ENCODE measurements around the gene CAMK2D. TPM values are rescaled to one million over a fixed set of nuclear protein-coding genes. Genes with fewer than 3 reads are reported as not detected.

Gene CAMK2D
- total RNA-seq, 1 donor = 378 TPM

DNA sequence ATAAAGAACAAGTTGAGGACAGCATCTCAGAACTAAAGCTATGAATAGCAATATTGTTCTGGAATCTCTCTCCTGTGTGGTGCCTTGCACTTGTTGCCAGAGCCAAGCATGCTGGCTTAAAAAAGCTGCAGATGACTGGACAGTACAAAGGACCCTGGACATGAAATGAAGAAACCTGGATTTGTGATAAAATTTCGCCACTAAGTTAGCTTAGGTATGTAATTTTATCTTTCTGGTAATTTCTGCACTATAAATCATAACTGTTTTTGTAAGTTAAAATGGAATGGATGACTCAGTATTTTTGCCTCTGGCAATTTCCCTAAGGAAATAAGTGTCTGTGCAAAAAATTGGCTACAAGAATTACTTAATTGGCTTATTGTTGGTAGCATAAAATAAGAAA is 317.2 kb downstream of the CAMK2D start:
- DNase-seq (ENCODE audit: low read depth) = peak; percentile 96
- no peak overlapping the region for H3K4me3 ChIP-seq (ENCODE audit: low read depth, low read length)
- TF ChIP-seq, protein P1, sequence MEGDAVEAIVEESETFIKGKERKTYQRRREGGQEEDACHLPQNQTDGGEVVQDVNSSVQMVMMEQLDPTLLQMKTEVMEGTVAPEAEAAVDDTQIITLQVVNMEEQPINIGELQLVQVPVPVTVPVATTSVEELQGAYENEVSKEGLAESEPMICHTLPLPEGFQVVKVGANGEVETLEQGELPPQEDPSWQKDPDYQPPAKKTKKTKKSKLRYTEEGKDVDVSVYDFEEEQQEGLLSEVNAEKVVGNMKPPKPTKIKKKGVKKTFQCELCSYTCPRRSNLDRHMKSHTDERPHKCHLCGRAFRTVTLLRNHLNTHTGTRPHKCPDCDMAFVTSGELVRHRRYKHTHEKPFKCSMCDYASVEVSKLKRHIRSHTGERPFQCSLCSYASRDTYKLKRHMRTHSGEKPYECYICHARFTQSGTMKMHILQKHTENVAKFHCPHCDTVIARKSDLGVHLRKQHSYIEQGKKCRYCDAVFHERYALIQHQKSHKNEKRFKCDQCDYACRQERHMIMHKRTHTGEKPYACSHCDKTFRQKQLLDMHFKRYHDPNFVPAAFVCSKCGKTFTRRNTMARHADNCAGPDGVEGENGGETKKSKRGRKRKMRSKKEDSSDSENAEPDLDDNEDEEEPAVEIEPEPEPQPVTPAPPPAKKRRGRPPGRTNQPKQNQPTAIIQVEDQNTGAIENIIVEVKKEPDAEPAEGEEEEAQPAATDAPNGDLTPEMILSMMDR (IDR thresholded peaks at IDR 0.05; ENCODE audit: insufficient read depth, low read length) = no peak

DNA sequence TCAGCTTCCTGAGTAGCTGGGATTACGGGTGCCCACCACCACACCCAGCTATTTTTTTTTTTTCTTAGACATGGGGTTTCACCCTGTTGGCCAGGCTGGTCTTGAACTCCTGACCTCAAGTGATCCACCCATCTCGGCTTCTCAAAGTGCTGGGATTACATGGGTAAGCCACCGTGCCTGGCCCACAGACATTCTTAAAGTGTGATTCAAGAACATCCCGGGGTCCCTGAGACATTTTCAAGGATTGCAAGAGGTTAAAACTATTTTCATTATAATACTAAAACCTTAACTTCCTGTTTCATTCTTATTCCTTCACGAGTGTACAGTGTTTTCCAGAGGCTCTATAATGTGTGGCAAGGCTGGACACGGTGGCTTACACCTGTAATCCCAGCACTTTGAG is 318.7 kb downstream of the CAMK2D start:
- DNase-seq (ENCODE audit: low read depth) = no peak
- H3K4me3 ChIP-seq (ENCODE audit: low read depth, low read length) = no peak overlapping the region
- TF ChIP-seq, protein P1 (IDR thresholded peaks at IDR 0.05; ENCODE audit: insufficient read depth, low read length) = no peak

DNA sequence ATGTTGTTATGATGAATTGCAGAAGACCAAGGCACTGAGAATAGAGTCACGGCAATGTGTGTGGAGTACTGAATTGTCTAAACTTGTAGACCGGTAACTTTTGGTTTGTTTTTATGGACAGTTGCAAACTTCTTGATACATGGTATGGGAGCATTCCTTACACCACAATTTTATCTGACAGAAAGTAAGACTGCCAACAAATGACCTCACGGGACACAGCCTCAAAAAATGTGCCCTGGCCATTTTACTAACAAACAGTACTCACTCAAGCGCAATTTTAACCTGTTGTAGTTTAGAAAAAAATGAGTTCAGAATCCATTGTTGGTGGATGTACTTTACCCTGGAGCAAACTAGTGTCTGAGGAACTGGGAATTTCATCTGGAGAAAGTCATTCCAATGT is 321.2 kb downstream of the CAMK2D start:
- DNase-seq (ENCODE audit: low read depth) = no peak
- TF ChIP-seq, protein P1 (IDR thresholded peaks at IDR 0.05; ENCODE audit: insufficient read depth, low read length) = no peak
- H3K4me3 ChIP-seq (ENCODE audit: low read depth, low read length) = no peak overlapping the region

DNA sequence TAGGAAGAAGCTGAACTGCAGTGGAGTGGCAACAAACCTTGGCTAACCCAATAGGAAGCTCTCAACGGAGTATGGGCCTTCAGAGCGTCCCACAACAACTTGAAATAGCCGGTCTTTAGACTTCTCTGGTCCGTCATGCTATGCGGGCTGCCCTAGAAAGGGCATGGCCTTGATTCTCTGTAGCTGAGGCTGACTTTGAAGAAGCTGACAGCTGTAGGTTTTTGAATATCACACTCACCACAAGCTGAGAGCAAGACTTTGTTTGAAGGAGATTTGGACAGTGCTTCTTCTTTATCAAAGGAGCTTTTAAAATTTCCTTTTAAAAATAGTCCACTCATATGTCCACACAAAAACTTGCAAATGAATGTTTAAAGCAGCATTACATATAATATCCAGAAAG is 322.9 kb downstream of the CAMK2D start:
- DNase-seq (ENCODE audit: low read depth) = no peak
- TF ChIP-seq, protein P1 (IDR thresholded peaks at IDR 0.05; ENCODE audit: insufficient read depth, low read length) = no peak
- H3K4me3 ChIP-seq (ENCODE audit: low read depth, low read length) = no peak overlapping the region

DNA sequence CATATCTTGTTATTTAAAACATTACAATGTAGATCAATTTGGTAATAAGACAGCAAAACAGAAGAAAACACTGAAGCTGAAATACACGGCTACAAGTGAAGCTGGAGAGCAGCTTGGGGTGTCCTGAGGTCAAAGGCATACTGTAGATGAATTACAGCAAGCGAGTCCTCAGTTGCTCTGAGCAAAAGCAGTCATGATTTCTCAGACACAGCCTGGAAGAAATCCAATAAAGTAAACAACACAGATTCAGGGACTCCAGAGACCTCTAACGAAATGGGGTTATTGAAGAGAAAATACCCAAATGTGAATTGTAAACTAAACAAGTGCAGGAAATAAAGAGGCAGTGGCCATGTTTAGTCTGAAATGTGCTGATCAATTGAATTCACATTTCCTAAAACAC is 324.4 kb downstream of the CAMK2D start:
- DNase-seq (ENCODE audit: low read depth) = no peak
- no peak overlapping the region for H3K4me3 ChIP-seq (ENCODE audit: low read depth, low read length)
- TF ChIP-seq, protein P1 (IDR thresholded peaks at IDR 0.05; ENCODE audit: insufficient read depth, low read length) = no peak

DNA sequence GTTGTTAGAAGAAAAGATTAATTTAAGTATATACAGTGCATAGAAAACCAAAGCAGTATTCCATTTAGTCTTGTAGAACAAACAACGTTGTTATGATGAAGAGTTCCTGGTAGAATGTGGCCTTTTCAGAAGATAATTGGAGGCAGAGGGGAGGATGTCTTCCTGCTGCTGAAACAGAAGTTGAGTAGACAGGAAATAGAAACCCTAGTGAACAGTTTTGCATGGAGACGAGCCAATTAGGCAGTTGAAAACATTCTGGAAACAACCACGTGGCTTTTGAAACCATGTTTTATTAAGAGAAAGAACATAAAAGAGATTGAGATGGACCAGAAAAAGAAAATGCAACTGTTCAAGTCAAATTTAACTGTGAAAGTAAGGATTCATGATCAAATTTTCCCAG is 325.2 kb downstream of the CAMK2D start:
- peak; percentile 87 for DNase-seq (ENCODE audit: low read depth)
- no peak overlapping the region for H3K4me3 ChIP-seq (ENCODE audit: low read depth, low read length)
- TF ChIP-seq, protein P1 (IDR thresholded peaks at IDR 0.05; ENCODE audit: insufficient read depth, low read length) = no peak

DNA sequence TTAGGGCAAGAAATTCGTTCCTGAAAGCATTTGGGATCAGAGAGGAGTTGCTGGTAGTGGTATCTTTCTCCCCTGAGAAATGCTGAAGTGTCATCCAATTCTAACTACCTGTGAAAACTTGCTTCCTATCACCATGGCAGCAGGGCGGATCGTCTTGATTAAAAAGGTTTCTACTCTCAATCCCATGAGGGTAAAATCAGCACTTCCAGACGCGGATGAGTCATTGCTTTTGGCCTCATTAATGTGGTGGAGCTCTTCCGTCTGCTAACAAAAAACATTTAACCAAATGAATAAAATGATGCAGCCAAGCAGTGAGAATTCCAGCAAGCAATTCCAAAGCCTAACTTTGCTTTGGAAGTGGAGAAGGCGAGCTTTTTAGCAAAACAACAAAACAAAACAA is 325.6 kb downstream of the CAMK2D start:
- no peak overlapping the region for H3K4me3 ChIP-seq (ENCODE audit: low read depth, low read length)
- TF ChIP-seq, protein P1 (IDR thresholded peaks at IDR 0.05; ENCODE audit: insufficient read depth, low read length) = no peak
- DNase-seq (ENCODE audit: low read depth) = peak; percentile 94

Data from fibroblast of the aortic adventitia (primary cell).